HG02571 (cell line): ENCODE measurements around the gene MAP4K5.
"Not testable (repeated sequence)": the region's sequence is repeated elsewhere in the genome, so short reads cannot be mapped to it uniquely, and the experiment has no call there.

Experiments used
- ATAC-seq: cut with Tn5 transposase; IDR thresholded peaks from one replicate; pipeline ENCODE4 v1.9.1; 2021; ENCODE audit warnings: mild to moderate bottlenecking, moderate library complexity; ENCODE audit not compliant: unreplicated experiment

MAP4K5 gene

DNA sequence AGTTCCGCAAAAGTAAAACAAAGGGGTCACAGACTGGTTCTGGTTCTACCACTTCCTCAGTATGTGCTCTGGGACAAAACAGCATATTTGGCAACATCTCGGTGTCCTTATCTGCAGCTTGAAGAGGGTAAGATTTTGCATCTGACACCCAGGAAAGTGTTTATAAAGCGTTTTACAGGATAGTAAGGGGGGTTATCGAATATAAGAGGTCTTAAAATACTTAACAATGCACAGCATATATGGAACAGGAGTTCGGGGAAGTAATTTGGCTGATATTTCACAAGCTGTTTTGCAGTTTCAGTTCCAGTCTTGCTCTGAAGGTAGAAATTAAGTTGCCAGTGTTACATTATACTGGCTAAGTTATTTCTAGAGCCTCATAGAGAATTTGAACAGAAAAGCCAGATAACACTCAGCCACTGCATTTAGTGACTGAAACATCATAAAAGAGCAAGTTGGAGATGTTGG, 904 bp upstream of the MAP4K5 start:
- ATAC-seq: peak; percentile 13

- peak; percentile 29 for ATAC-seq
These were observed 521 bp downstream of the MAP4K5 start for GRCh38 chr14:50531595-50532501.

DNA sequence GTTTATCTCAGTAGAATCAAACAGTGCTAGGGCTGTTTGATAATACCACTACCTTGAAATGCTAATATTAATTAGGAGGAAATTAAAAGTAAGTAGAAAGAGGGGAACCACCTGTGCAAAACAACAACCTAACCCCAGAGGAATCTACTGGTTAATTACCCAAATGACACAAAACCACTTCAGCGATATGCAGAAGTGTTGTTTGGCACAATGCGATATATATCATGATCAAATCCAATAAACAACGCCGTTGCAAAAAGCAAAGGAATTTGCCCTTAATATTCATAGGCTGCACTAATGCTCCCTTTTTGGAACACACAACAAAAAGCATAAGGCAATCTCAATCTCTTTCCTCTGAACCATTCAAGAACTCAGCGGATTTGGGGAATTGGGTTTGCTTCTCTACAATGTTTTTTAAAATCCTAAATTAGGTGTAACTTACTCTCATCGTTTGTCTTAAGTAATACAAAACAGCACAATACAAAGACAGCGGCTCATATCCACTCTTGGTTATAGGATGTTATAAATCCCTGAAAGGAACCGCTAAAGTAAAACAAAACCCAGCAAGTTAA, 1.5 kb downstream of the MAP4K5 start:
- no peak for ATAC-seq

- no peak for ATAC-seq
These were observed 2.0 kb downstream of the MAP4K5 start for GRCh38 chr14:50530358-50530757.

GRCh38 chr14:50529288-50530179, 2.8 kb downstream of the MAP4K5 start:
- no peak for ATAC-seq

DNA sequence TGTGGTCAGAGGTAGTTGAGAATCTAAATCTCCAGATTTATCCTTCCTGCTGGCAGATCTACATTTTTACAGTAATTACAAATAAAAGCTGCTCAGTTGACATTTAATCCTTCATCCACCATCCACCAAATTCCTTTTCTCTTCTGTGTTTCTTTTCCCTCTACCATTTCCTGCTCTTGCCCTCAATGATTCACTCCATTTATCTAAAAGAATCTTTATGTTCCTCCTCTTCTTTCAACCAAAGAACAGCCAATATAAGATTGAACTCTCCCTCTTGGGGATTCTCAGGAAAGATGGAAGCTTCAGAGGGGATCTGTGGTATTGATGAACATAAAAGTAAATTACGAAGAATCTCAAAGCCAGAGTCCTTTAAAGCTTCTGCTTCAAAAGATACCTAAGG, 4.4 kb downstream of the MAP4K5 start:
- no peak for ATAC-seq

GRCh38 chr14:50524731-50525515, 7.4 kb downstream of the MAP4K5 start:
- ATAC-seq: no peak

DNA sequence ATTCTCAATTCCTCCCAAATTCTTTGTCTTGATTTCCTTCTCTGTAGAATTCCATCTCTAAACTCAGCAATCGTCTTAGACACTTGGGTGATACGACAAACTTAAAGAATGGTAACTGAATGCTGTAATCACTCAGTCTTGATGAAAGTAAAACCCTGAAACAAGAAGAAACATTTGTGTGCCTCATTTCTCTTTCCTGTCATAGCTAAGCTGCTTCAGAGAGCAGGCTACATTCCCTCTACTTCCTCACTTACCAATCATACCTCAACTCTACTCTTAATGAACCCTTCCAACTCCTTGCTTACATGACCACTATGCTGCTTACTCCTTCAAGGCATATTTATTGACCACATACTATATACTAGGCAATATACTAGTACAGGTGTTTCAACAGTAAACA, 8.3 kb downstream of the MAP4K5 start:
- no peak for ATAC-seq

DNA sequence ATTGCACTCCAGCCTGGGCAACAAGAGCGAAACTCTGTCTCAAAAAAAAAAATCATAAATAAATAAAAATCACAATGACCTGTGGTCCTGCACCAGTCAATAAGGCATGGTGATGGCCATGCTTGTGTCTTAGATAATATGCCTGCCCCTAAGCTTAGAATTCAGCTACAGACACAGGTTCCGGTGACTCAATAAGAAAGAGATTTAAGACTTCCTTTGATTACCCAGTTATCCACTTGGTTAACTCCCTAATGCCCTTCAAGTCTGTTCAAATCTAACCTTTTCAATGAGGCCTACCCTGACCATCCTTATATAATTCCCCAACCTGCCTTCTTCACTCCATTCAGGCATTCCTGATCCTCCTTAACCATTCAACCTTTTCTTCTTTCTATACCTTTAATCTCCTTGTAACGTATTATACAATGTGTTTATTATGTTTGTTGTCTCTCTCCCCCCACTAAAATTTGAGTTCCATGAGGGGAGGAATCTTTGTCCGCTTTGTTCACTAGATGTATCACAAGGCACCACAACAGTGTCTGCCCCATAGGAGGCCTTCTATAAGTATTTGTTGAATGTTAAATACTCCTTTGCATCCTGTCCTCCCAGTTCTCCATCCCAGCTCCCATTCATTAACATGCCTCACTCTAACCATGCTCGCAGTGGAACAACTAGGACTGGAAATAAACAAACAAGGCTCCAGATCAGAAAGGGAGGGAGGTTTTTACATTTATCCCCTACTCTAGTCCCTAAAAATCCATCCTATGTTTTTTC, 8.9 kb downstream of the MAP4K5 start:
- no peak for ATAC-seq

DNA sequence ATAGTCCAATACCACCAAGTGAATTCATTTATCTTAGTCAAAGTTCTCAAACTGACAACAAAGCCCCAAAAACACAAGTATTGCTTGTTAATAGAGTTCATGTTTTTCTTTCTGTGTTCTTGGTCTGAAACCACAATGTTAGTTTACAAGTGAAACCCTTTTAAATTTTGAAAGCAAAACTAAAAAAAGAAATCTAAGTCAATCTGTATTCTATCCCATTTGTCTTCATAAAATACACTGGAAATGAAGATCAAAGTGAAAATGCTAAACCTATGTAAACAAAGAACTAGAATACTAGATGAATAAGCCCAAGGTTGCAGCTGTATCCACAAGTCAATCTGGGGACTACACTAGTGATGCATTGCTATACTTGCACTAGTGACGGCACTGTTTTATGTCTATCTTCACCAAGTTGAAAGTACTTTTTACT, 10.4 kb downstream of the MAP4K5 start:
- peak; percentile 73 for ATAC-seq

- peak; percentile 67 for ATAC-seq
These were observed 11.2 kb downstream of the MAP4K5 start for GRCh38 chr14:50520947-50521815.

- no peak for ATAC-seq
These were observed 16.3 kb downstream of the MAP4K5 start for GRCh38 chr14:50516091-50516490.

GRCh38 chr14:50512463-50512862, 19.9 kb downstream of the MAP4K5 start:
- no peak for ATAC-seq

GRCh38 chr14:50510157-50510556, 22.2 kb downstream of the MAP4K5 start:
- ATAC-seq: no peak

DNA sequence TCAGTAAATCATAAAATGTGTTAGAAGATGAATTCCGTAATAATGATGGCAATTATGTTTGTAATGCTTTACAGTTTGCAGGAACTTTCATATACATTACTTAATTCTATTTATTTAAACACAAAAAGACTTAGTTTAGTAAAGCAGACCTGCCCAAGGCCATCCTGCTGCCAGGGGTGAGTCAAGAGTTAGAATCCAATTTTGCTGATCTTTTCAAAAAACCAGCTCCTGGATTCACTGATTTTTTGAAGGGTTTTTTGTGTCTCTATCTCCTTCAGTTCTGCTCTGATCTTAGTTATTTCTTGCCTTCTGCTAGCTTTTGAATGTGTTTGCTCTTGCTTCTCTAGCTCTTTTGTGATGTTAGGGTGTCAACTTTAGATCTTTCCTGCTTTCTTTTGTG, 25.3 kb downstream of the MAP4K5 start:
- not testable (repeated sequence) for ATAC-seq

DNA sequence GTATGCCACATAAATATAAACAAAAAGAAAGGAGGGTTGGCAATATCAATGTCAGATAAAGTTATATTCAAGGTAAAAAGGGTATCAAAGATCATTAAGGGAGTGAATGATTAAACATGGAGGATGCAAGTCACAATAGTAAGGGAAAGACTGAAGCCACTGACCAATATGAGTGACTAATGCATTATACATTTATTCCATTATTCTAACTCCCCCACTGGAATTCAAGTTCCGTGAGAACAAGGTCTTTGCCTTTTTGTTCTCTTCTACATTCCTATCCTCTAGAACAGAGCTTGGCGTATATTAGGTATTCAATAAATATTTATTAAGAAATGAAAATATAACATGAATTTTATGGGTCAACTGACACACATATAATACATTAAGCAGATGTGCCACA, 30.7 kb downstream of the MAP4K5 start:
- no peak for ATAC-seq

- ATAC-seq: no peak
These were observed 35.0 kb downstream of the MAP4K5 start for GRCh38 chr14:50497351-50497750.

- ATAC-seq: no peak
These were observed 42.5 kb downstream of the MAP4K5 start for GRCh38 chr14:50489851-50490250.

DNA sequence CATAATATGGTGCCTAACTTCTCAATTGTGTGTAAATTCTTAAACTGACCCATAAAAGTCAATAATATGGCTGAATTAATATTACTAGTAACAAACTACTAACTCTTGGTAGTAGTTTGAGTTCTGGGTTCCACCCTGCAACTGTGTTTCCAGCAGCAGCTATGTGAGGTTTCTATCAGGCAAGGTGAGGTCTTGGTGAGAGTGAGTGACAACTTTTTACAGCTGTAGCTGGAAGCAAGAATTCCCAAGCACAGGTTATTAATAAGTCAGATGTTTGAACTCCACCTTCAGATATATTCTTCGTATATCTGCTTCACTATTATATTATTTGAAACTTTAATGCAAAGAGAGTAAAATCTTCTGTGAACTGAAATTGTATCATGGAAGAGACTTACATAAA, 43.8 kb downstream of the MAP4K5 start:
- no peak for ATAC-seq
